GM12892 (cell line): ENCODE results near the gene IGSF21.

ENCODE experiments used
- POLR2A ChIP-seq: IDR thresholded peaks from 2 replicates; pipeline ENCODE4 v1.6.1; 2011; ENCODE audit warnings: low read depth, low read length, control low read depth
- POLR2AphosphoS5 ChIP-seq: IDR thresholded peaks from 2 replicates; pipeline ENCODE4 v1.6.1; 2011; ENCODE audit warnings: low read depth, low read length, control low read depth
- TAF1 ChIP-seq: IDR thresholded peaks from 2 replicates; pipeline ENCODE4 v1.6.1; 2011; ENCODE audit warnings: low read depth, mild to moderate bottlenecking, control low read depth, low read length, borderline replicate concordance

GRCh38 chr1:18199462-18199861 lies 91.9 kb downstream of the IGSF21 start:
- TF ChIP-seq POLR2A (no peak), POLR2AphosphoS5 (no peak), TAF1 (no peak)
